Body of pancreas (tissue), 4 donors: ENCODE measurements around the gene OR4A47. TPM values are rescaled to one million over a fixed set of nuclear protein-coding genes. Genes with fewer than 3 reads are reported as not detected.
"Not testable (repeated sequence)": the region's sequence is repeated elsewhere in the genome, so short reads cannot be mapped to it uniquely, and the experiment has no call there.

ENCODE experiments used
- ATAC-seq: fragments of 150-250 bp; one replicate; pipeline ENCODE4 v1.9.1; 2016
- DNase-seq, 4 donors: peaks; one replicate each; pipeline ENCODE4 v3.0.0-alpha.2; 2019
- H3K27ac ChIP-seq, 4 donors: fragments of 200-600 bp; sonication (generic); 1 replicate in 3 of 4; 2 replicates in 1 of 4; pipeline versions ENCODE4 v1.5.1 to v1.6.1; 2016 to 2019; ENCODE audit warnings: mild to moderate bottlenecking in 1 of 4, mixed read lengths in 1 of 4, moderate library complexity in 1 of 4
- H3K27me3 ChIP-seq, 2 donors: fragments of 200-600 bp; sonication (generic); one replicate each; pipeline ENCODE4 v1.6.0; 2016; ENCODE audit warnings: mild to moderate bottlenecking in 1 of 2
- H3K36me3 ChIP-seq, 2 donors: fragments of 200-600 bp; sonication (generic); replicated peaks in 1 of 2; 2 replicates each; pipeline ENCODE4 v1.5.1; 2016; ENCODE audit warnings: low read depth in 2 of 2; ENCODE audit not compliant: insufficient read depth in 1 of 2
- H3K4me1 ChIP-seq: fragments of 200-600 bp; sonication (generic); one replicate; pipeline ENCODE4 v1.6.0; 2016
- H3K4me3 ChIP-seq, 2 donors: fragments of 200-600 bp; sonication (generic); 1 replicate in 1 of 2; 2 replicates in 1 of 2; pipeline ENCODE4 v1.5.1; 2016 to 2019
- H3K9me3 ChIP-seq, 3 donors: fragments of 200-600 bp; sonication (generic); 1 replicate in 2 of 3; 2 replicates in 1 of 3; pipeline ENCODE4 v1.5.1; 2016
- CTCF ChIP-seq, 7 experiments: fragments of 450-650 bp in 4 of 7; fragments of 200-600 bp in 3 of 7; sonication (generic) in 3 of 7; IDR thresholded peaks; one replicate each; pipeline ENCODE4 v1.5.1; 2016 to 2019; ENCODE audit warnings: antibody characterized with exemption in 7 of 7
- POLR2A ChIP-seq, 3 donors: fragments of 450-650 bp; IDR thresholded peaks; one replicate each; pipeline ENCODE4 v1.6.1; 2016; ENCODE audit warnings: antibody characterized with exemption in 3 of 3, mild to moderate bottlenecking in 2 of 3
- WGBS, 2 donors: methylation state at CpG; one replicate each; pipeline ENCODE4 v1.1.5; 2017; 5-methylcytosine and 5-hydroxymethylcytosine counted together
- intact Hi-C: fragments of 100-400 bp; cut with DNase I; formaldehyde crosslinking; loops from one replicate; pipeline ENCODE4 v1.15.1; 2023
- total RNA-seq, 2 donors: library from RNA; depleted of rRNA; stranded (reverse); fragments of >200 nt; gene quantifications; one replicate each; pipeline ENCODE4 v1.1.0, GENCODE V29; 2016

Gene OR4A47
- not detected for total RNA-seq

GRCh38 chr11:48488493-48488892, at the start of gene OR4A47:
TSS of gene OR4A47 (plus strand) at chr11:48488793. CDS start at chr11:48488793, 0 bp downstream.
- DNase-seq, ATAC-seq, H3K4me3 ChIP-seq, H3K27me3 ChIP-seq, H3K36me3 ChIP-seq, intact Hi-C loops, H3K4me1 ChIP-seq, H3K9me3 ChIP-seq, H3K27ac ChIP-seq: not testable (repeated sequence)

- H3K27ac ChIP-seq, H3K9me3 ChIP-seq, H3K36me3 ChIP-seq, H3K4me1 ChIP-seq, DNase-seq, ATAC-seq, H3K27me3 ChIP-seq, intact Hi-C loops, H3K4me3 ChIP-seq: not testable (repeated sequence)
- 57 to 75% methylated on average over 2 to 3 of the region's 3 CpGs for WGBS, 2 donors
These were observed 32.7 kb upstream of the OR4A47 start for GRCh38 chr11:48455909-48456308.

- H3K4me1 ChIP-seq, H3K27ac ChIP-seq, intact Hi-C loops, H3K4me3 ChIP-seq, H3K9me3 ChIP-seq, H3K36me3 ChIP-seq, ATAC-seq, DNase-seq, H3K27me3 ChIP-seq: not testable (repeated sequence)
- WGBS, 2 donors: 43 to 54% methylated on average over 2 of the region's 2 CpGs
These were observed 14.6 kb upstream of the OR4A47 start for GRCh38 chr11:48473966-48474365.

GRCh38 chr11:48474703-48475102, 13.9 kb upstream of the OR4A47 start:
- DNase-seq, H3K36me3 ChIP-seq, H3K27ac ChIP-seq, H3K4me3 ChIP-seq, H3K27me3 ChIP-seq, H3K4me1 ChIP-seq, H3K9me3 ChIP-seq, ATAC-seq, intact Hi-C loops: not testable (repeated sequence)
- WGBS, 2 donors: 35 to 49% methylated on average over 6 of the region's 6 CpGs

- H3K9me3 ChIP-seq, H3K36me3 ChIP-seq, H3K4me3 ChIP-seq, H3K27me3 ChIP-seq, DNase-seq, intact Hi-C loops, ATAC-seq, H3K27ac ChIP-seq, H3K4me1 ChIP-seq: not testable (repeated sequence)
These were observed 17.6 kb downstream of the OR4A47 start for GRCh38 chr11:48506169-48506568.

GRCh38 chr11:48538991-48539390, 50.4 kb downstream of the OR4A47 start:
- Histone ChIP-seq H3K27me3 (no peaks in the 10 kb centered on the region), H3K9me3 (no peaks in the 10 kb centered on the region), H3K4me3 (no peak overlapping the region), H3K27ac (no peak overlapping the region), H3K4me1 (no peaks in the 10 kb centered on the region), H3K36me3 (no peaks in the 10 kb centered on the region)
- intact Hi-C loops: no loop called here
- 28 to 41% methylated on average over 2 of the region's 2 CpGs for WGBS, 2 donors
- no peak for TF ChIP-seq CTCF (IDR thresholded peaks at IDR 0.05)
- TF ChIP-seq POLR2A (IDR thresholded peaks at IDR 0.05): no peak
- DNase-seq (no peak), ATAC-seq (no peak)

Other genes starting within 250 kb of the OR4A47 start
- gene OR4X2, start 243.7 kb upstream of the OR4A47 start, total RNA-seq: not detected
- gene OR4X1, start 224.9 kb upstream of the OR4A47 start, total RNA-seq: not detected
- gene OR4S1, start 182.6 kb upstream of the OR4A47 start, total RNA-seq: not detected
- gene OR4C3, start 163.9 kb upstream of the OR4A47 start, total RNA-seq: not detected
- not detected for gene OR4C5, start 122.3 kb upstream of the OR4A47 start, total RNA-seq